Endothelial cell of coronary artery (primary cell): ENCODE results near the gene ALLC. TPM values are rescaled to one million over a fixed set of nuclear protein-coding genes. Genes with fewer than 3 reads are reported as not detected.

ENCODE experiments used
- total RNA-seq: library from RNA; depleted of rRNA; stranded (reverse); fragments of >200 nt; gene quantifications from 2 replicates; pipeline ENCODE4 v1.2.3, GENCODE V29; 2014

Gene ALLC
- total RNA-seq = not detected in 2 replicates

DNA sequence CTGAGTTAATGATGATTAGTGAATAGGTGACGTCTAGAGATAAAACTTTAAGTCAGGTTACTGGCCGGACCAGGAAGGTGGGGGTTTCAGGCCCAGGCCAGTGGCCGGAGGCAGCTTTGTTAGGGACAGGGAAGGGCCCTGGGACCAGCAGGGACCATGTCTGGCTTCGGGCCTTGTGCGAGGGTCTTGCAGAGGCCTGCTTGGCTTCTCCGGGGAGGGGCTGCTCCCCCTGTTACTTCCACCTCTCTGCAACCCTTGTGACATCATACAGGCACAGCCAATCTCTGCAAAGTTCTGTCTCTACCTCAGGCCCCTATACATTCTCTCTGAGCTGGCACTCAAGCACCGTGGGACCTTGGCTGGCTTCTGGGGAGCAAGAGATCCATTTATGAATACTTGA lies at the start of gene ALLC:
TSS of gene ALLC (plus strand) at position 320 of the 400 bp plus-strand sequence. CDS start 12,958 bp downstream, outside the sequence.

DNA sequence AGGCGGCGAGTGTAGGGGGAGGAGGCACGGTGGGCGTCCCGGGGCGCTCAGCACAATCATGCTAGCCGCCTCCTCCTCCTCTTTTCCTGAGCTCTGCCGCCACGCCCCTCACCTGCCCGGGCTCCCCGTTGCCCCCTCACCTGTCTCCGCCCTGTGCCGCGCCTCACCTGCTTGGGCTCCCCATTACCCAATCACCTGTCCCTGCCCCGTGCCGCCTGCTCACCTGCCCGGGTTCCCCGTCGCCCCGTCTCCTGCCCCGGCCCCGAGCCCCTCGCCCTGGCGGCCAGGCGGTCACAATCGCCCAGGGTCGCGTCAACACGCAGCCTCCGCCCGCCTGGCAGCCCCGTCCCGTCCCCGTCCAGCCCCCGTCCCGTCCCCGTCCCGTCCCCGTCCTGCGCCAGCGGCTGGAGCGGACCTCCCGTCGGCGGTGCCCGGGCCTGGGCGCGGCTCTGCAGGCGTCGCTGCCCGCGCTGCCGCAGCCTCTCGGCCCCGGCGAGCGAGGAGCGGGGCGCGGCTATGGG lies 45.3 kb downstream of the ALLC start, which contains the start of gene DCDC2C:
TSS of gene DCDC2C (plus strand) at position 340 of the 521 bp plus-strand sequence. CDS start at position 517, 177 bp downstream.

Other genes starting within 250 kb of the ALLC start
- gene ADI1, start 138.7 kb upstream of the ALLC start, total RNA-seq = 32.4 and 35.9 TPM in 2 replicates
- gene RNASEH1, start 99.9 kb upstream of the ALLC start, total RNA-seq = 29.9 and 36.5 TPM in 2 replicates
- gene RPS7, start 82.9 kb upstream of the ALLC start, total RNA-seq = 1,254 and 1,957 TPM in 2 replicates
- 0.09 and 0.38 TPM in 2 replicates for gene COLEC11, start 63.1 kb upstream of the ALLC start, total RNA-seq
- not detected in 2 replicates for gene DCDC2C, start 45.4 kb downstream of the ALLC start, total RNA-seq